ENCODE data around the gene SEC63.
"Not testable (repeated sequence)": the region's sequence is repeated elsewhere in the genome, so short reads cannot be mapped to it uniquely, and the experiment has no call there.

Gene SEC63

DNA sequence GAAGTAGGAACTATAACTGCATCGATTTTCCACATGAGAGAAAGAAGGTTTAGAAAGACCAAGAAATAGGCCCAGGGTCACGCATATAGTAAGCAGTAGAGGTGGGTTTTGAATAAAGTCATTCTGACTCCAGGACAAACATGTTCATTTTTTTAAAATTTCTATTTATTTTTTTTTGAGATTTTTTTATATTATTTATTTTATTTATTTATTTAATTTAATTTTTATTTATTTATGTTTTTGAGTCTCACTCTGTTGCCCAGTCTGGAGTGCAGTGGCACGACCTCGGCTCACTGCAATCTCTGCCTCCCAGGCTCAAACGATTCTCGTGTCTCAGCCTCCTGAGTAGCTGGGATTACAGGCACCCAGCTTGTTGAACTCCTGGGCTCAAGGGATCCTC lies 13.2 kb upstream of the SEC63 start:
- DNase-seq, result no peak

DNA sequence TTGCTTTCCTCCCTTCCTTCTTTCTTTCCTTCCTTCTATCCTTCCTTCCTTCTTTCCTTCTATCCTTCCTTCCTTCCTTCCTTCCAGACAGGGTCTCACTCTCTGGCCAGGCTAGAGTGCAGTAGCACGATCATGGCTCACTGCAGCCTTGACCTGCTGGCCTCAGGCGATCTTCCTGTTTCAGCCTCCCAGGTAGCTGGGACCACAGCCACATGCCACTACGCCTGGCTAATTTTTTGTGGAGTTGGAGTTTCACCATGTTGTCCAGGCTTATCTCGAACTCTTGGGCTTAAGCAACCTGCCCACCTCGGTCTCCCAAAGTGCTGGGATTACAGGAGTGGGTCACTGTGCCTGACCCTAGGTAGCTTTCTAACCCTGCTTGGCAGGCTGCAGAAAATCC lies 12.2 kb upstream of the SEC63 start:
- DNase-seq, result no peak

GRCh38 chr6:107968081-107968480 lies 10.1 kb upstream of the SEC63 start:
- DNase-seq, result no peak

DNA sequence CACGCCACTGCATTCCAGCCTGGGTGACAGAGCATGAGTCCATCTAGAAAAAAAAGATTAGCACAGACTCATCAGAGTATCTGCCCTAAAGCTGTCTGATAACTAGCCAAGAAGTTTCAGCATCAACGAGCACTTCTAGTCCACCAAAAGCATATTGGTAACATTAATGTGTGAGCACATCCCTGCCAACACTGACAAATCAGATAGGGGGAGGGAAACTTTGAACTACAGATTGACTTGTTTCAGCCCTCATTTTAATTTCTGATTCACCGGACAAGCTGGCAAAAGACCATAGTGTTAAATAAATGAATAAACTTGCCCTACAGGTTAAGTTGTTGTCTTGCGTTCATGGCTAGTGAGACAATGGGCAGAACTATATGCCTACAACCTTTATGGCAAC lies 7.7 kb upstream of the SEC63 start:
- DNase-seq, result peak; percentile 22

- no peak for DNase-seq
Measured at GRCh38 chr6:107962723-107963122, 4.7 kb upstream of the SEC63 start.

DNA sequence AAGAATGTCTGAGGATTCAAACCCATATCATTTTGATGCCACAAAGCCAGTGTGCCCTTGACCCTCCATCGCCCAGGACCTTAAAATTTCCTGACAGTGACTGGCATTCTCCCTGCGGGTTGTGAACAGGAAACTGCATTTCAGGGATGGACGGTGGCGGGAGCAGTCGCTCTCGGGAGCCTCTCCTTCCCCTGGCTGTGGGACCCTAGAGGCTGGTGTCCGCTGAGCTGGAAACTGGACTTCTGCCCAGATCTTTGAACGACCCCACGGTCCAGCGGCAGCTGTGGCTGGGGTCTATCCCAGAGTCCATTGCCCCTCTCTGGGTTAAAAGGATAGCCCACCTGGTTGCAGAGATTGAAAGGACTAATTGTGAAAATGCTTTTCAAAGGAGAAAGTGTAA lies 1.4 kb upstream of the SEC63 start:
- no peak for DNase-seq

GRCh38 chr6:107958689-107959362 lies 818 bp upstream of the SEC63 start:
- DNase-seq, result not testable (repeated sequence)

DNA sequence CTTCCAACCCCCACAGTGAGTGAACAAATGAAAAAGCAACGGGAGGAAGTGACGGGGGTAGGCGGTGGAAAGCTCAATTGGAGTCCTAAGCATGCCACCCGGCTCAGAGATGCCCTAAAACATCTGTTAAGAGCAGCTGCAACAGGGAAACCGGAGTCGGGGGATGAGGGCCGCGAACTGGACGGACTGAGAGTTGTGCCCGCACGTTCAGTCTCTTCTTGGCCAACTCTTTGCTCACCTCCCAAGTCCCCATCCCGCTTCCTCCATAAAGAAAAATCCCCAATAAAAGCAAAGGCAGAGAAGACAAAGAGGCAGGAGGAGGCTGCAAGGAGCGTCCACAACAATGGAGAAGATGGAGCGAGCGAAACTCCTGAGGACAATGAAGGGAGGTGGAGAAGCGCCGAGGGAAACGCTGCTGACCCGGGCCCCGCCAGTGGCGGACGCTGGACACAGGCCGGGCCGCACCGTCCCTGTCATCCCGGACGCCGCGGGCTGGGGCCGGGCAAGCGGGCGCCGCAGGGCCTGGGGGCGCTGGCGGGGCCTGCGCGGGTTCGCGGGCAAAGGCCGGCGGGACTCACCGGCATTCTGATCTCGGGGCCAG lies 600 bp downstream of the SEC63 start:
- peak; percentile 75 for DNase-seq

GRCh38 chr6:107956586-107957307 lies 1.3 kb downstream of the SEC63 start:
- DNase-seq, result peak; percentile 59

DNA sequence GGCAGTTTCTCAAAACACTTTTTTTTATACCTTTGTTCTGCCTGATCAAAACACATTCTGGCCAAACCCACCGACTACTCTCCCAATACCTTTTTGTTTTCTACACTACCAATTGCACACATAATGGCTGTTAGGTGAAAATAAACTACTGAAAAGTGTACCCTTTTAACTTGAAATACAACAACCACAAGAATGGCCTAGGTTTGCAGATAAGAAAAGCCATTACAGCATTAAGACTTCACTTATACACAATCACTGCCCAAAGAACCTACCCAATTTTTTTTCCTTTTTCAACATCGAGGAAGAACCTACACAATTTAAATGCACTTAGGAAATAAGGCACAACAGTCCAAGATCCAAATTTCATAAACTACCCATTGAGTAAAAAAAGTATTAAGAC lies 1.8 kb downstream of the SEC63 start:
- no peak for DNase-seq

- not testable (repeated sequence) for DNase-seq
Measured at GRCh38 chr6:107953858-107954414, 4.1 kb downstream of the SEC63 start.

DNA sequence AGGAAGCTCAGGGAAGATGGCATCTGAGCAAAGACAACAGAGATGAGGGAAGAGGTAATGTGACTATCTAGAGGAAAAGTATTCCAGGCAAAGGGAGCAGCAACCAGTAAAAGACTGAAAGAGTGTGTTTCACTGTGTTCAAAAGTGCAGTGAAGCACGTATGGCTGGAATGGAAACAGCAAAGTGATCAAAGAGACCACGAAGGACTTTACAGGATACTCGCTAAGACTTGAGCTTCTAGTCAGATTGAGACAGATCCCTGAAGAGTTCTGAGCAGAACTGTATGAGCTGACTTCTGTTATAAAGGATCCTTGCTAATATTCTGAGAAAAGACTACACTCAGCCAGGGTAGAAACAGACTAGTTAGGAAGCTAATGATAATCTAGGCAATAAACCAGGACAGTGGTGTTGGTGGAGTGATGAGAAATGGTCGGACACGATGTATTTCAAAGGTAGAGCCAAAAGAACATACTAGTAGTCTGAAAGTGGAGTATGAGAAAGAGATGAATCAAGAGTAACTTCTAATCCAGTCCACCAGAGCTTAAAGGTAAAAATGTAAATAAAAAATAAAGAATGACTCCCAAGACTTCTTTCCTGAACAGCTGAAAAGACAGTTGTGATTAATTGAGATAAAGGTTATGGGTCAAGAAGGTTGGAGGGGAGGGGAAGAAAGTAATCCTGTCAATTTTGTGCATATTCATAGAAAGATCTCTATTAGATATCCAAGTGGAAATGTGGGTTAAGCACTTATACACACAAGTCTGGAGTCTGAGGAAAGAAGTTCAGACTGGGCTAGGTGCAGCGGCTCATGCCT lies 14.2 kb downstream of the SEC63 start:
- DNase-seq, result no peak

- DNase-seq, result no peak
Measured at GRCh38 chr6:107942142-107942541, 15.9 kb downstream of the SEC63 start.

- no peak for DNase-seq
Measured at GRCh38 chr6:107941627-107942026, 16.4 kb downstream of the SEC63 start.

DNA sequence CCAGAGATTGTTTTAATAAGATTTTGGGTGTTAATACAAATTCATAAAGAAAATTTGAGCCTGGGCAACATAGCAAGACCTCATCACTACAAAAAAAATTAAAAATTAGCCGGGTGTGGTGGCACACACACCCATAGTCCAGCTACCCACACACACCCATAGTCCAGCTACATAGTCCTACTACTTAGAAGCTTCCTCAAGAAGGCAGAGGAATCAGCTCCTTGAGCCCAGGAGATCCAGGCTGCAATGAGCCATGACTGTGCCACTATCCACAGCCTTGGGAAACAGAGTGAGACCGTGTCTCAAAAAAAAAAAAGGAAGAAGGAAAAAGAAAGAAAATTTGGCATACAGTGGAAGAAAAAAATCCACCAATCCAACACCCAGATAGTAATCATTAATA lies 16.8 kb downstream of the SEC63 start:
- DNase-seq, result no peak

DNA sequence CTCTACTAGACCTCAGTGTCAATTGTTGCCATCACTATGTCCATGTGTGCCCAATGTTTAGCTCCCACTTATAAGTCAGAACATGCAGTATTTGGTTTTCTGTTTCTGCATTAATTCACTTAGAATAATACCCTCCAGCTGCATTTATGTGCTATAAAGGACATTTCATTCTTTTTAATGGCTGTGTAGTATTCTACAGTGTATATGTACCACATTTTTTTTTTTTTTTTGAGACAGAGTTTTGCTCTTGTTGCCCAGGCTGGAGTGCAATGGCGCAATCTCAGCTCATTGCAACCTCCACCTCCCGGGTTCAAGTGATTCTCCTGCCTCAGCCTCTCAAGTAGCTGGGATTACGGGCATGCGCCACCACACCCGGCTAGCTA lies 21.1 kb downstream of the SEC63 start:
- not testable (repeated sequence) for DNase-seq

GRCh38 chr6:107936162-107936909 lies 21.7 kb downstream of the SEC63 start:
- DNase-seq, result no peak

DNA sequence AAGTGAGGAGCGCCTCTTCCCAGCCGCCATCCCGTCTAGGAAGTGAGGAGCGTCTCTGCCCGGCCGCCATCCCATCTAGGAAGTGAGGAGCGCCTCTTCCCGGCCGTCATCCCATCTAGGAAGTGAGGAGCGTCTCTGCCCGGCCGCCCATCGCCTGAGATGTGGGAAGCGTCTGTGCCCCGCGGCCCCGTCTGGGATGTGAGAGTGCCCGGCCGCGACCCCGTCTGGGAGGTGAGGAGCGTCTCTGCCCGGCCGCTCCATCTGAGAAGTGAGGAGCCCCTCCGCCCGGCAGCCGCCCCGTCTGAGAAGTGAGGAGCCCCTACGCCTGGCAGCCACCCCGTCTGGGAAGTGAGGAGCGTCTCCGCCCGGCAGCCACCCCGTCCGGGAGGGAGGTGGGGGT lies 23.8 kb downstream of the SEC63 start:
- DNase-seq, result not testable (repeated sequence)

DNA sequence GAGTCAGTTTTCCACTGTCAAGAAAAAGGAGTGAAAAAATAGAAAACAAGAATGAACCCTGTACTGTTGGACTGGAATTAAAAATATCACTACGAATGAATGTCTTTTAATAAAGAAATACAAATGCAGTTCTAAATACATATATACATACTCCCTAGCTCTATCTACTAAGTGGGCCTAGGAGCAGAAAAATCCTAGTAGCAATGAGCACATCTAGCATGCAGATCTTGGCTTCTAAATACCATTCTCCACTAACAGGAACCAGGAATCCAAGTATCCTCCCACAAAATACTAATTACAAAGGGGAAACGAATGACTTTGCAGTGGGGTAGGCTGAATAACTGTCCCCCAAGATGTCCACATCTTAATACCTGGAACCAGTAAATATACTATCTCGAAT lies 25.4 kb downstream of the SEC63 start:
- DNase-seq, result no peak

GRCh38 chr6:107931894-107932293 lies 26.1 kb downstream of the SEC63 start:
- no peak for DNase-seq

GRCh38 chr6:107928984-107929383 lies 29.0 kb downstream of the SEC63 start:
- DNase-seq, result no peak

All from fibroblast of upper back skin (primary cell).